Activated T-cell treated with anti-CD3 and anti-CD28 coated beads for 1 hour (primary cell): ENCODE results near the gene GGTLC2.
"Not testable (repeated sequence)": the region's sequence is repeated elsewhere in the genome, so short reads cannot be mapped to it uniquely, and the experiment has no call there.

Source experiments
- DNase-seq: peaks from one replicate; pipeline ENCODE4 v3.0.0-alpha.2; 2020; ENCODE audit warnings: low read depth

GGTLC2 gene

GRCh38 chr22:22638313-22638712 is 6.1 kb upstream of the GGTLC2 start:
- DNase-seq = not testable (repeated sequence)

GRCh38 chr22:22642255-22642654 is 2.2 kb upstream of the GGTLC2 start:
- DNase-seq = not testable (repeated sequence)

GRCh38 chr22:22645969-22646368 is 1.6 kb downstream of the GGTLC2 start:
- DNase-seq = not testable (repeated sequence)

- not testable (repeated sequence) for DNase-seq
Measured at GRCh38 chr22:22647952-22648351, 3.5 kb downstream of the GGTLC2 start.

GRCh38 chr22:22648863-22649536 is 4.6 kb downstream of the GGTLC2 start:
- DNase-seq = not testable (repeated sequence)

GRCh38 chr22:22649761-22650160 is 5.3 kb downstream of the GGTLC2 start:
- DNase-seq = not testable (repeated sequence)

- not testable (repeated sequence) for DNase-seq
Measured at GRCh38 chr22:22650398-22650797, 6.0 kb downstream of the GGTLC2 start.

GRCh38 chr22:22650803-22651515 is 6.5 kb downstream of the GGTLC2 start:
- DNase-seq = not testable (repeated sequence)

- DNase-seq = not testable (repeated sequence)
Measured at GRCh38 chr22:22651593-22651992, 7.2 kb downstream of the GGTLC2 start.

GRCh38 chr22:22652102-22652501 is 7.7 kb downstream of the GGTLC2 start:
- not testable (repeated sequence) for DNase-seq

- not testable (repeated sequence) for DNase-seq
Measured at GRCh38 chr22:22652573-22652972, 8.2 kb downstream of the GGTLC2 start.

GRCh38 chr22:22653677-22654381 is 9.4 kb downstream of the GGTLC2 start:
- DNase-seq = not testable (repeated sequence)

- DNase-seq = no peak
Measured at GRCh38 chr22:22655452-22656290, 11.3 kb downstream of the GGTLC2 start.

- no peak for DNase-seq
Measured at GRCh38 chr22:22657712-22658111, 13.3 kb downstream of the GGTLC2 start.

- no peak for DNase-seq
Measured at GRCh38 chr22:22661275-22661674, 16.9 kb downstream of the GGTLC2 start.

- DNase-seq = no peak
Measured at GRCh38 chr22:22662095-22662494, 17.7 kb downstream of the GGTLC2 start.

- no peak for DNase-seq
Measured at GRCh38 chr22:22663861-22664800, 19.7 kb downstream of the GGTLC2 start.

GRCh38 chr22:22666307-22667091 is 22.1 kb downstream of the GGTLC2 start:
- DNase-seq = no peak

- DNase-seq = no peak
Measured at GRCh38 chr22:22667966-22668880, 23.8 kb downstream of the GGTLC2 start.
